ENCODE data around the gene OSBPL6.

OSBPL6 gene

GRCh38 chr2:178304333-178304732 is 110.0 kb downstream of the OSBPL6 start:
- Histone ChIP-seq H3K27me3 (ENCODE audit: control insufficient read depth, insufficient read depth, low read length) (no peaks in the 10 kb centered on the region), H3K9me3 (ENCODE audit: control insufficient read depth, low read length) (no peaks in the 10 kb centered on the region), H3K27ac (no peak overlapping the region), H3K9ac (no peak overlapping the region), H3K36me3 (ENCODE audit: control insufficient read depth, insufficient read depth, low read length) (no peaks in the 10 kb centered on the region), H3K4me2 (ENCODE audit: low read length) (no peak overlapping the region), H3K79me2 (no peaks in the 10 kb centered on the region), H2AFZ (no peak overlapping the region), H3K4me1 (no peaks in the 10 kb centered on the region), H3K4me3 (ENCODE audit: low read depth, low read length) (no peak overlapping the region)
- TF ChIP-seq CTCF (IDR thresholded peaks at IDR 0.05): no peak

DNA sequence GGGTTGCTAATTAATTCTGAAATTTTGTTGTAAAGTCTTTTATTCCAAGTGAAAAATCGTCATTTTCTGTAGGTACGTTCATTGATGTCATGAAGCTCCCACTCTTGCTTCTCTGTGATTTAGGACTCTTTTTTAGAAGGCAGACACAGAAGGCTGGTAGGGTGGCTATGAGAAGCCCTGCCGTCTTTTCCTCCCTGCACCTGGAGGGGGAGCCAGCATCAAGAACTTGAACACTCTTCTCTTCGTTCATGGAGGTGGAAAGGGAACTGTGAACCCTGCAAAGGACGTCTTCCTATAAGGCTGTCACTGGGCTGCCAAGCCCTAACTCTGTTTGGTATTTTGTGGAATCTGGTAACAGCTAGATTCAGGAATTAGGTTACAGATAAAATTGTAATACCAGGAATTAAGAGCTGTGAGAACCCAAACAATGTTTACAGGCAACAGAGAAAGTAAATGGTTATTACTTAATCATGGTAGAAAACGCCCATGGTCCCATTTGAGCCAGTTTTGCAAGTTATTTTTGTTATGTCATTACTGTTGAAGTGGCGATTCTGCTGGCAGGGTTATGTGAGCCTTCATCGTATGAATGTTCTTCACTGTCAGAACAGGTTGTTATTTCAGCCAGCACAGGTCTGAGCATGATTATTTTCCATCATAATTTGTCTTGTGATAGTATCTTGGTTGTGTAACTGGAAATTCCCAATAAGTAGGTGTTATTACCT is 112.2 kb downstream of the OSBPL6 start:
- Histone ChIP-seq H2AFZ (peak overlapping the region; percentile 40), H3K9me3 (ENCODE audit: control insufficient read depth, low read length) (no peaks in the 10 kb centered on the region), H3K4me2 (ENCODE audit: low read length) (no peak overlapping the region), H3K79me2 (no peaks in the 10 kb centered on the region), H3K27ac (no peak overlapping the region), H3K9ac (no peak overlapping the region), H3K27me3 (ENCODE audit: control insufficient read depth, insufficient read depth, low read length) (no peaks in the 10 kb centered on the region), H3K4me1 (no peaks in the 10 kb centered on the region), H3K36me3 (ENCODE audit: control insufficient read depth, insufficient read depth, low read length) (no peaks in the 10 kb centered on the region), H3K4me3 (ENCODE audit: low read depth, low read length) (no peak overlapping the region)
- peak; percentile 43 for TF ChIP-seq CTCF (IDR thresholded peaks at IDR 0.05)

GRCh38 chr2:178307650-178308049 is 113.3 kb downstream of the OSBPL6 start:
- no peaks in the 10 kb centered on the region for H3K9me3 ChIP-seq (ENCODE audit: control insufficient read depth, low read length)
- H3K27ac ChIP-seq: no peak overlapping the region
- no peak overlapping the region for H3K4me3 ChIP-seq (ENCODE audit: low read depth, low read length)
- no peaks in the 10 kb centered on the region for H3K27me3 ChIP-seq (ENCODE audit: control insufficient read depth, insufficient read depth, low read length)
- no peak for TF ChIP-seq CTCF (IDR thresholded peaks at IDR 0.05)
- no peaks in the 10 kb centered on the region for H3K36me3 ChIP-seq (ENCODE audit: control insufficient read depth, insufficient read depth, low read length)
- H3K4me1 ChIP-seq: no peaks in the 10 kb centered on the region
- H3K9ac ChIP-seq: no peak overlapping the region
- H2AFZ ChIP-seq: no peak overlapping the region
- H3K4me2 ChIP-seq (ENCODE audit: low read length): no peak overlapping the region
- no peaks in the 10 kb centered on the region for H3K79me2 ChIP-seq

DNA sequence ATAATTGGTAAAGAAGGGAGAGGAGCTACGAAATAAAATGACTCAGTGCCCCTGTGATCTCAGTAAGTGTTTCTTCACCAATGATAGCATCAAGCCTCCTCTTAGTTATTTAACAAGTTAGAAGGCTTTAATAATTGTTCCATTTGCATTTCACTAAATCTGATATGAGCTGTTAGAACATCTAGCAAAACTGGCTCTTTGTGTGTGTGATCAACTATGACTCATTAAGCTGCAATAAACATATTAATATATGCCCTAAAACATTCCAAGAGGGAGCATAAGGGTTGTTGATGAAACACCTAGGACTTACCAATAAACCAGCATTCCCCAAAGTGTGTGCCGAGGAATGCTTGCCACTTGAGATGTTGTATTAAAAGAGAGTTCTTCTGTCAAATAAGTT is 115.2 kb downstream of the OSBPL6 start:
- H3K4me1 ChIP-seq: no peaks in the 10 kb centered on the region
- no peak overlapping the region for H3K27ac ChIP-seq
- H3K4me2 ChIP-seq (ENCODE audit: low read length): no peak overlapping the region
- no peaks in the 10 kb centered on the region for H3K79me2 ChIP-seq
- no peaks in the 10 kb centered on the region for H3K27me3 ChIP-seq (ENCODE audit: control insufficient read depth, insufficient read depth, low read length)
- no peak overlapping the region for H3K4me3 ChIP-seq (ENCODE audit: low read depth, low read length)
- H2AFZ ChIP-seq: no peak overlapping the region
- H3K9ac ChIP-seq: no peak overlapping the region
- H3K36me3 ChIP-seq (ENCODE audit: control insufficient read depth, insufficient read depth, low read length): no peaks in the 10 kb centered on the region
- H3K9me3 ChIP-seq (ENCODE audit: control insufficient read depth, low read length): no peaks in the 10 kb centered on the region
- TF ChIP-seq CTCF (IDR thresholded peaks at IDR 0.05): no peak

DNA sequence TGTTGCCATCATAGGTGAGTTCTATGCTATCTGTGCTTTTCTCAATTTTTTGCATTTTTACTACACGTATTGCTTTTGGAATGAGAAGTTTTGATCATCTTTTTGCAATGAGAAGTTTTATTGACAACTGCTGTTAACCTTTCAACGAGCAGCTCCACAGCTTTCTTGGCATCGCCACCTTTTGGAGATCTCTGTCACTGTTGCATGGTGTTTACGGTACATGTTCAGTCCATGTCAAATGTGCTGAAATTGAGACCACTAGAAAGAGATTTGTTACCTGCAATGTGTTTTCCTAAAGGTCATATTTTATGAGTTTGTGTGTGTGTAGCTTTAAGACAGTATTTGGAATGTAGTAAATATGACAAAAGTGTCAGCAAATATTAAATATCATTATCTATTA is 120.8 kb downstream of the OSBPL6 start:
- no peaks in the 10 kb centered on the region for H3K79me2 ChIP-seq
- no peaks in the 10 kb centered on the region for H3K27me3 ChIP-seq (ENCODE audit: control insufficient read depth, insufficient read depth, low read length)
- no peak overlapping the region for H3K9ac ChIP-seq
- H3K36me3 ChIP-seq (ENCODE audit: control insufficient read depth, insufficient read depth, low read length): no peaks in the 10 kb centered on the region
- no peaks in the 10 kb centered on the region for H3K9me3 ChIP-seq (ENCODE audit: control insufficient read depth, low read length)
- TF ChIP-seq CTCF (IDR thresholded peaks at IDR 0.05): no peak
- H3K4me3 ChIP-seq (ENCODE audit: low read depth, low read length): no peak overlapping the region
- peak overlapping the region; percentile 28 for H2AFZ ChIP-seq
- no peaks in the 10 kb centered on the region for H3K4me1 ChIP-seq
- H3K27ac ChIP-seq: no peak overlapping the region
- no peak overlapping the region for H3K4me2 ChIP-seq (ENCODE audit: low read length)

All from parathyroid adenoma (tissue), 2 donors.